BJ (cell line): ENCODE measurements around the gene TEKT1. TPM values are rescaled to one million over a fixed set of nuclear protein-coding genes. Genes with fewer than 3 reads are reported as not detected.

Experiments used
- CTCF ChIA-PET: fragments of 350-600 bp; formaldehyde crosslinking; extraction: SDS; loops from one replicate; lab custom pipeline; 2021; ENCODE audit warnings: antibody characterized with exemption, inconsistent platforms; lab: Yijun Ruan, JAX
- POLR2A ChIA-PET: fragments of 300-600 bp; sonication (Branson Sonifier 250); formaldehyde crosslinking; extraction: SDS; loops from one replicate; lab custom pipeline; 2021; ENCODE audit warnings: antibody characterized with exemption; lab: Charles Lee
- DNase-seq: peaks from one replicate; pipeline ENCODE4 v3.0.0-alpha.2; 2011; ENCODE audit warnings: low read depth
- H3K27me3 ChIP-seq: 2 replicates; pipeline ENCODE4 v1.6.0; 2011; ENCODE audit warnings: low read length; ENCODE audit not compliant: control insufficient read depth, insufficient read depth
- H3K36me3 ChIP-seq: 2 replicates; pipeline ENCODE4 v1.5.1; 2011; ENCODE audit warnings: low read length; ENCODE audit not compliant: control insufficient read depth, insufficient read depth
- H3K4me3 ChIP-seq: 2 replicates; pipeline ENCODE4 v1.5.1; 2011; ENCODE audit warnings: low read depth, mild to moderate bottlenecking, control low read depth, low read length
- polyA plus RNA-seq: library from polyadenylated mRNA; depleted of rRNA; stranded (reverse); fragments of >200 nt; gene quantifications from 2 replicates; pipeline ENCODE4 v1.2.3, GENCODE V29; 2011
- TF ChIP-seq, protein P1 (sequence below): IDR thresholded peaks from 2 replicates; pipeline ENCODE4 v1.5.1; 2011; ENCODE audit warnings: low read depth, mild to moderate bottlenecking, control low read depth, inconsistent platforms, low read length, moderate library complexity; ENCODE audit not compliant: insufficient read depth

The TEKT1 gene
- polyA plus RNA-seq, 1 experiment = not detected

DNA sequence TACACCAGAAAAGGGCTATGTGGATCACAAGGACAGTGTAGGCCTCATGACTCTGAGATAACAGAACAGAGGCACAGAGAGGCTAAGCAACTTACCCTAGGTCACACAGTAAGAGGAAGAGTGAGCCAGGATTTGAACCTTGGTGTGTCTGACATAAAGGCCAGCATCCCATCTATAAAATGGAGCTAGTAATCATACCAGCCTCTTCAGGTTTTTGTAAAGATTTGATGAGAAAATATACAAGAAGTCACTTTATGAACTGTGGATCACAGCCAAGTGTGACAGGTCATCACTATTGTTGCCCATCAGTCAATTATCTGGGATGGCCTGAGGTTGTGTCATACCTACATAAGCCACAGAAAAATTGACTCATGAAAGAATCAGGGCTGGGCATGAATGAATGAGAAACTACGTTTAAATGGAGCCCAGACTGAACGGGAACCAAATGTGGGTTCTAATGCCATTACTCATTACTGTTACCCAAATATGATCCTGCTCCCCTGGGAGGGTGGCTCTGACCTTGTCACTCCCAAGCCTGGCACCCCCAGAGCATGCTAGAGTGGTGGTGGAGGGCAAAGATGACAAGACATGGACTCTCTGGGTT lies 34.5 kb downstream of the TEKT1 start:
- no peak for DNase-seq
- TF ChIP-seq, protein P1, sequence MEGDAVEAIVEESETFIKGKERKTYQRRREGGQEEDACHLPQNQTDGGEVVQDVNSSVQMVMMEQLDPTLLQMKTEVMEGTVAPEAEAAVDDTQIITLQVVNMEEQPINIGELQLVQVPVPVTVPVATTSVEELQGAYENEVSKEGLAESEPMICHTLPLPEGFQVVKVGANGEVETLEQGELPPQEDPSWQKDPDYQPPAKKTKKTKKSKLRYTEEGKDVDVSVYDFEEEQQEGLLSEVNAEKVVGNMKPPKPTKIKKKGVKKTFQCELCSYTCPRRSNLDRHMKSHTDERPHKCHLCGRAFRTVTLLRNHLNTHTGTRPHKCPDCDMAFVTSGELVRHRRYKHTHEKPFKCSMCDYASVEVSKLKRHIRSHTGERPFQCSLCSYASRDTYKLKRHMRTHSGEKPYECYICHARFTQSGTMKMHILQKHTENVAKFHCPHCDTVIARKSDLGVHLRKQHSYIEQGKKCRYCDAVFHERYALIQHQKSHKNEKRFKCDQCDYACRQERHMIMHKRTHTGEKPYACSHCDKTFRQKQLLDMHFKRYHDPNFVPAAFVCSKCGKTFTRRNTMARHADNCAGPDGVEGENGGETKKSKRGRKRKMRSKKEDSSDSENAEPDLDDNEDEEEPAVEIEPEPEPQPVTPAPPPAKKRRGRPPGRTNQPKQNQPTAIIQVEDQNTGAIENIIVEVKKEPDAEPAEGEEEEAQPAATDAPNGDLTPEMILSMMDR = no peak
- ChIA-PET CTCF (interaction anchor here (0.8 kb wide), 1 partner anchor 131 kb away, joined by 3 read pairs; no protein-coding TSS in a partner anchor), POLR2A (no interaction called here)
- peaks cover 8% of the 10 kb centered on the region for H3K27me3 ChIP-seq
- H3K4me3 ChIP-seq = no peak overlapping the region
- H3K36me3 ChIP-seq = no peaks in the 10 kb centered on the region

DNA sequence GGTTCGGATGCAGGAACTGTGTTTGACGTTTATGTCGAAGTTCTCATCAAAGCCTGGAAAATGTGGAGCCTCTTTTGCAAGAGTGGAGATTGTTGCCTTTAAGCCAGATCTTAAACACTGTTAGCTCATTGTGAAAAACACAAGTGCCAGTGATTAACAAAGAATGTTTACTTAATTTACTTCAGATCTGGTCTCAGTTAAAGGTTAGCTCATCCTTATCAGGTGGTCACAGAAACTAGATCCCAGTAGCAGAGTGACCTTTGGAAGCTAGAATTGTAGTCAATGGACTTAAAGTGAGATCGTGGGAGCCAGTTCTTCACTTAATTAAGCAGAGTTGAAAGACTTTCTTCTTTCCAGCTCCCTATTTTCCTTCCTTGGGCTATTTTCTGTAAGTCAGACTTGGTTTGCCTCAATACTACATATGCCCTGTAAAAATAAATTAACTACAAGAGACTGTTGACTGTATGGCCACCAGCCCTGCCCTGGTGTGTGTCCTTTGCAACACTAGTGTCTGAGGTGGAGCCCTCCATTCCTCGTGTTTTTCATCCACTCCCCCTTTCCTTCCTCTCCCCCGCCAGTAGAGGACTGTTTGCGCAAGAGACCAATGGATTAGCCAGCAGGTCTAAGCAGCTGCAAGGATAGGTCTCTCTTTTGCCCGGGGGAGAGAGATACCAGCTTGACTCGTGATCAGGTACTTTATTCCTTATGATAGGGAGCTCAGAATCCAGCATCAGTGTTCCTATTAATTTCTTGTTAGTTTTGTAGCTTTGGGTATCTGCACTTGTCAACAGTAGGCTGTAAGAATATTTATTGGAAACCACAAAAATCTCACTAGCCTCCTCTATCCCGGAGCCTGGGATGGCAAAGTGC lies 35.3 kb downstream of the TEKT1 start:
- H3K4me3 ChIP-seq = no peak overlapping the region
- TF ChIP-seq, protein P1 = no peak
- DNase-seq = no peak
- H3K36me3 ChIP-seq = no peaks in the 10 kb centered on the region
- CTCF ChIA-PET = interaction anchor here (0.7 to 0.8 kb wide), 2 partner anchors 9 to 130 kb away, joined by 3 read pairs; no protein-coding TSS in a partner anchor
- peaks cover 11% of the 10 kb centered on the region for H3K27me3 ChIP-seq
- POLR2A ChIA-PET = interaction anchor here (0.6 kb wide), 1 partner anchor 84 kb away, joined by 4 read pairs; no protein-coding TSS in a partner anchor

GRCh38 chr17:6793748-6794493 lies 37.6 kb downstream of the TEKT1 start:
- DNase-seq = no peak
- TF ChIP-seq, protein P1 = no peak
- POLR2A ChIA-PET = no interaction called here
- CTCF ChIA-PET = no interaction called here
- no peaks in the 10 kb centered on the region for H3K36me3 ChIP-seq
- H3K4me3 ChIP-seq = no peak overlapping the region
- peaks cover 11% of the 10 kb centered on the region for H3K27me3 ChIP-seq

DNA sequence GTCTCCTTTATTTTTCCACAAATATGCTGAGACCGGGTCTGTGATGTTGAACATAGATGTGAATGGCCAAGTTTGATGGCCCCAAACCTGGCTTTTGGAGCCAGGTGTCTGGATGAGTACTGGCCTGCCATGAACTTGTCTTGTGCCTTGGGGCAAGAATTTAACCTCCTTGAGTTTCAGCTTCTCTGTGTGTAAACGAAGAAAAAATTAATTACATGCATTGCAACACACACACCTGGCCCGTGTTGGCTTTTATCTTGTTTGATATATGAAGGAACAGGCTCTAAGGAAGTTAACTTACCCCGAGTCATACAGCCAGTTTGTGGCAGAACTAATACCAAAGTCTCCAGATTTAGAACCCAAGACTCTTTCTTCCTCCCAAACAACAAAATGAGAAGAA lies 42.4 kb downstream of the TEKT1 start:
- Histone ChIP-seq H3K27me3 (peaks cover 9% of the 10 kb centered on the region), H3K36me3 (no peaks in the 10 kb centered on the region), H3K4me3 (no peak overlapping the region)
- no peak for DNase-seq
- CTCF ChIA-PET = interaction anchor here (1.0 kb wide), 1 partner anchor 9 kb away, joined by 3 read pairs; no protein-coding TSS in a partner anchor
- POLR2A ChIA-PET = no interaction called here
- TF ChIP-seq, protein P1 = no peak
